Right lobe of liver (tissue), 4 donors: Measurements from ENCODE around the gene FAM83C.

Experiments used
- POLR2A ChIP-seq: fragments of 450-650 bp; IDR thresholded peaks from one replicate; pipeline ENCODE4 v1.6.1; 2017; ENCODE audit warnings: antibody characterized with exemption, mild to moderate bottlenecking
- TF ChIP-seq, protein P1 (sequence below), 4 donors: fragments of 200-600 bp in 3 of 4; fragments of 450-650 bp in 1 of 4; IDR thresholded peaks; one replicate each; pipeline versions ENCODE4 v1.5.1 to v1.8.0; 2016 to 2022; ENCODE audit warnings: antibody characterized with exemption in 4 of 4, mild to moderate bottlenecking in 2 of 4
- donor health status: DM: no; HTN: no; CAD: no.
- donor health status: DM: no; HTN: no; CAD: no.
- donor health status: DM: no; HTN: yes; CAD: no.

- TF ChIP-seq, protein P1, sequence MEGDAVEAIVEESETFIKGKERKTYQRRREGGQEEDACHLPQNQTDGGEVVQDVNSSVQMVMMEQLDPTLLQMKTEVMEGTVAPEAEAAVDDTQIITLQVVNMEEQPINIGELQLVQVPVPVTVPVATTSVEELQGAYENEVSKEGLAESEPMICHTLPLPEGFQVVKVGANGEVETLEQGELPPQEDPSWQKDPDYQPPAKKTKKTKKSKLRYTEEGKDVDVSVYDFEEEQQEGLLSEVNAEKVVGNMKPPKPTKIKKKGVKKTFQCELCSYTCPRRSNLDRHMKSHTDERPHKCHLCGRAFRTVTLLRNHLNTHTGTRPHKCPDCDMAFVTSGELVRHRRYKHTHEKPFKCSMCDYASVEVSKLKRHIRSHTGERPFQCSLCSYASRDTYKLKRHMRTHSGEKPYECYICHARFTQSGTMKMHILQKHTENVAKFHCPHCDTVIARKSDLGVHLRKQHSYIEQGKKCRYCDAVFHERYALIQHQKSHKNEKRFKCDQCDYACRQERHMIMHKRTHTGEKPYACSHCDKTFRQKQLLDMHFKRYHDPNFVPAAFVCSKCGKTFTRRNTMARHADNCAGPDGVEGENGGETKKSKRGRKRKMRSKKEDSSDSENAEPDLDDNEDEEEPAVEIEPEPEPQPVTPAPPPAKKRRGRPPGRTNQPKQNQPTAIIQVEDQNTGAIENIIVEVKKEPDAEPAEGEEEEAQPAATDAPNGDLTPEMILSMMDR (IDR thresholded peaks at IDR 0.05), result no peak
- no peak for TF ChIP-seq POLR2A
These were observed 12.6 kb downstream of the FAM83C start for GRCh38 chr20:35279533-35280174.
